LNCAP (cell line): ENCODE results near the gene RPS6KB2.

ENCODE experiments used
- TF ChIP-seq, protein P1 (sequence below): fragments of 450-650 bp; IDR thresholded peaks from 2 replicates; pipeline ENCODE4 v1.5.1; 2017; ENCODE audit warnings: mild to moderate bottlenecking

RPS6KB2 gene

DNA sequence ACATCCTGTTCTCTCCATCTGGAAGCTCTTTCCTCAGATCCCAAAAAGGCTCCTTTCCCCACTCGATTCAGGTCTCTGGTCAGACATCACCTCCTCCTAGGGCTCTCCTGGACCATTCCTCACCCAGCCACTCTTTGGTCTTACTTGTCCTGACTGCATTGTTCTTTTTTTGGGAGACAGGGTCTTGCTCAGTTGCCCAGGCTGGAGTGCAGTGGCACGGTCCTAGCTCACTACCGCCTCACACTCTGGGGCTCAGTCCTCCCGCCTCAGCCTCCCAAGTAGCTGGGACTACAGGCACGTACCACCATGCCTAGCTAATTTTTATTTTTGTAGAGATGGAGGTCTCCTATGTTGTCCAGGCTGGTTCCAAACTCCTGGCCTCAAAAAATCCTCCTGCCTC, 17.2 kb downstream of the RPS6KB2 start:
- TF ChIP-seq, protein P1, sequence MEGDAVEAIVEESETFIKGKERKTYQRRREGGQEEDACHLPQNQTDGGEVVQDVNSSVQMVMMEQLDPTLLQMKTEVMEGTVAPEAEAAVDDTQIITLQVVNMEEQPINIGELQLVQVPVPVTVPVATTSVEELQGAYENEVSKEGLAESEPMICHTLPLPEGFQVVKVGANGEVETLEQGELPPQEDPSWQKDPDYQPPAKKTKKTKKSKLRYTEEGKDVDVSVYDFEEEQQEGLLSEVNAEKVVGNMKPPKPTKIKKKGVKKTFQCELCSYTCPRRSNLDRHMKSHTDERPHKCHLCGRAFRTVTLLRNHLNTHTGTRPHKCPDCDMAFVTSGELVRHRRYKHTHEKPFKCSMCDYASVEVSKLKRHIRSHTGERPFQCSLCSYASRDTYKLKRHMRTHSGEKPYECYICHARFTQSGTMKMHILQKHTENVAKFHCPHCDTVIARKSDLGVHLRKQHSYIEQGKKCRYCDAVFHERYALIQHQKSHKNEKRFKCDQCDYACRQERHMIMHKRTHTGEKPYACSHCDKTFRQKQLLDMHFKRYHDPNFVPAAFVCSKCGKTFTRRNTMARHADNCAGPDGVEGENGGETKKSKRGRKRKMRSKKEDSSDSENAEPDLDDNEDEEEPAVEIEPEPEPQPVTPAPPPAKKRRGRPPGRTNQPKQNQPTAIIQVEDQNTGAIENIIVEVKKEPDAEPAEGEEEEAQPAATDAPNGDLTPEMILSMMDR: no peak

DNA sequence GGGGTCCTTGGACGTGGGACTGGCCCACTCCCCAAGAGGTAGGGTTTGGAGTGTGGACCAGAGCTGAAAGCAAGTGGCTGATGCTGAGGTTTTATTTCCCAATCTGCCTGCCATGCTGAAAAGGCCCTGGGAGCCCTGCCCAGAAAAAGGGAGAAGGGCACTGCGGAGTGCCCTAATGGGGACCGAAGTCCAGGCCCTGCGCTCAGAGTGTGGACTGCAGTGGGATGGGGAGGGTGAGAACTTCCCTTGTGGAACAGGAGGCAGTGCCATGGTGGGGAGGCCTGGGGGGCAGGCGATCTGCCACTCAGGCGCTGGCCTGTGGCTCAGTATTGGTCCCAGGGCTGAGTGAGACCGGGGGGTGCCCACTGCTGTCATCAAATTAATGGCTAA, 19.9 kb downstream of the RPS6KB2 start:
- TF ChIP-seq, protein P1: no peak

DNA sequence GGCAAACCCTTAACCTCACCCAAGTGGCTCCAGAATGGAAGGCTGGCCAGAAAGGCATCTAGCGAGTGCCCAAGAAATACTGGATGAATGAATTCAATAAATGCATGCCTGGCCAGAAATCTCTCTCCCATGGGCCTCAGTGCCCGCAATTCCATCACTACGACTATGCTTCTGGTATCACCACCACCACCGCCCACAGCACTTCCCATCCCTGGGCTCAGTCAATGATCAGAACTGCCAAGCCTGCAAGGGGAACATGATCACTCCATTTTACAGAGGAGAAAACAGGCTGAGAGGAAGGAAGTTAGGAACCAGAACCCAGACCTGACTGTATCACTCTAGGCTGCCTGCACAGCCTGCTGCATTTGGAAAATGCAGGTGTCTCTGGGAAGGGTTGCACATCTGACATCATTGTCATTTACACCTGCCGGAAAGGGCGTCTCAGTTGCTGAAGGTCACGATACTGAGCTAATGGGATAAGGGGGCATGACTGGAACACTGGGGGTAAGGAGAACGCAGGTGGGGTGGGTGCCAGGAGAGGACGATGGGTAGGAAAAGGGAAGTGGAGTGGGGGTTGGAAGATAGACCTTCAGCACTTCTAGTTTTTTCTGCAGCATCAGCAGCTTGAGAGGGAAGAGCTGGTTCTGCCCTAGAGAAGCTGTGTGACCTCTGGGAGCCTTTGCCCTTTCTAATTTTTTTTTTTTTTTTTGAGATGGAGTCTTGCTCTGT, 21.0 kb downstream of the RPS6KB2 start:
- TF ChIP-seq, protein P1: no peak

DNA sequence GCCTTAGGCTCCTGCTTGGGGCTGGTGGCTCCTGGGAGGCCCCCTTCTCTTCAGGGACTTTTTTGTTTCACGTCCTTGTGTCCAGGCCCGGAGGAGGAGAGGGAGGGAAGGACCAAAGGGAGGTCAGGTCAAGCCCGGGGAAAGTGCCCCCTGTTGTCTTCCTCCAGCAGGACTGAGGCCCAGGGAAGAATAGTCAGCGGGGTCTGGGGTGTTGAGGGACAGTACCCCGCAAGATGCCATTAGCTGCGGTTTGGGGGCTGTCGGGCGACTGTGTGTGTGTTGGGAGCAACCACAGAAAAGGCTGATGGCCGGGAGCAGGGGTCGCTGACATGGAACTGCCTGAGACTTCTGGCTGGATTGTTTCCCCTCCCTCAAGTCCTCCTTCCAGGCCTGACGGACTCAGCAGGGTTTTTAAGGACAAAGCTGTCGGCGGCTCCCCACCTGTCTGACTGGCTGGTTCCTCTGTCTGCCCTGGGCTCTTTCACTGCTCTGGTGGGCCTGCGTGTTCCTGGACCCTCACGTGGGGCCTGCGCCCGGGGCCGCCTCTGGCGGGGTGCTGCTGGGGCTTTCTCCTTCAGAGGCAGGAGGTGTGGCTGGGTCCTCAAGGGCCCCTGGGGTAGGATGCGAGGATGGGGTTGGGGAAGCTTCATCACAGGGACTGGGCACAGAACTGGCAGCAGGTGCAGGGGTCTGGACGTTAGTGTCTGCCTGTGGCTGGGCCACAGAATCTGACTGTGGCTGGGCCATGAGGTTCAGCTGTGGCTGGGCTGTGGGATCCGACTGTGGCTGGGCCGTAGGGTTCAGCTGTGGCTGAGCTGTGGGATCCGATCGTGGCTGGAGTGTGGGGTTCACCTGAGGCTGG, 22.7 kb downstream of the RPS6KB2 start:
- TF ChIP-seq, protein P1: no peak

DNA sequence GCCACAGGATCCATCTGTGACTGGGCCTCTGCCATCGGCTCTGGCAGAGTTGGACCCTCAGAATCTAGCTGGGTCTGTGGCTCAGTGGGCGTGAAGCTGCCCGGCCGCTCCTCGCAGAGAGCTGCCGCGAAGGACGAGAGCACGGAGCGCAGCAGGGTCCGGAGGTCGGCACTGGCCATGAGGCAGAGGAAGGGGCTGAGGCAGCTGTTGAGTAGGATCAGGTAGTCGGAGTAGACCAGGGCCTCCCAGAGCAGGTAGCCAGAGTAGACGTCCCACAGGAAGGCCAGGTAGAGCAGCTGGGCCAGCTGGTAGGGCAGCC, 23.3 kb downstream of the RPS6KB2 start:
- TF ChIP-seq, protein P1: no peak

DNA sequence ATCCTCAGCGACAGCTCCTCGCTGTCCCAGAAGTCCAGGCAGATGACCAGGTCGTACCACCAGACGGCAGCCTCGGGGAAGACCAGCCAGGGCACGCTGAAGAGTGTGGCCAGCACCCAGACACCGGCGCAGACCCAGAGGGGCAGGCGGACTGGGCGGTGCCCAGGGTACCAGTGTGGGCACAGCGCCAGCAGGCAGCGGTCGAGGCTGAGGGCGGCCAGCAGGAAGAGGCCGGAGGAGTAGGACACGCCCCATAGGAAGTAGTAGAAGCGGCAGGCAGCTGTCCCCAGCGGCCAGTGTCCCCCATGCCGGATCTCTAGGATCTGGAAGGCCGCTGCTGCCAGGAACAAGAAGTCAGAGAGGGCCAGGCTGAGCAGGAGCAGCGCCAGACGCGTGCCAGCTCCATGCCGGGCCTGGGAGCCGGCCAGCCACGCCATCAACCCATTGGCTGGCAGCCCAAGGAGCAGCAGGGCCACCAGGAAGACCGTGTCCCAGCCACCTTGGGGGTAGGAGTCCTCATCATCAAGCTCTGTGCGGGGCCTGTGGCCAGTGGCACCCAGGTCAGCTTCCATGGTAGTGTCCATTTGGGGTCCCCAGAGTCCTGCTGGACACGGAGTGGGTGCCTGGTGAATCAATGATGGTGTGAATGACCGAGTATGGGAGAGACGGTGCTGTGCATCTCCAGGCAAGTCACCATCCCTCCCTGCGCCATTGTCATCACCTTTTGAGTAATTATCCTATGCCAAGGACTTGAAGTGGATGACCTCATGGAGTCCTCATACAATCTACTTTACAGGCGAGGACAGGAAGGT, 24.1 kb downstream of the RPS6KB2 start, which contains the start of gene GPR152:
TSS of gene GPR152 (minus strand) at position 589 of the 812 bp plus-strand sequence. CDS start at position 584, 5 bp downstream.
- TF ChIP-seq, protein P1: no peak
